ENCODE measurements around the gene OTC. TPM values are rescaled to one million over a fixed set of nuclear protein-coding genes. Genes with fewer than 3 reads are reported as not detected.

The OTC gene
- total RNA-seq, 1 experiment from 2014 or later = not detected

GRCh38 chrX:38368774-38369173 lies 16.4 kb downstream of the OTC start:
- ATAC-seq = no peak
- no peak for DNase-seq (ENCODE audit: low read depth, low spot score)
- no peak for TF ChIP-seq ZBTB33 (IDR thresholded peaks at IDR 0.05; ENCODE audit: extremely low read depth, insufficient replicate concordance, low read length)
- CTCF ChIA-PET = no interaction called here
- Histone ChIP-seq H3K27me3 (ENCODE audit: insufficient read depth, low read length) (no peaks in the 10 kb centered on the region; the same call in 1 of the 2 replicates), H3K27ac (ENCODE audit: low read depth, low read length) (no peak overlapping the region), H3K9me3 (ENCODE audit: control insufficient read depth in 1 of 2, insufficient read depth in 1 of 2, low read depth in 1 of 2, low read length in 2 of 2) (no peaks in the 10 kb centered on the region), H2AFZ (ENCODE audit: low read depth, low read length, poor library complexity, severe bottlenecking) (no peak overlapping the region), H3K4me3 (replicated peaks in 1 of 2; ENCODE audit: low read depth in 1 of 2, low read length in 2 of 2) (no peak overlapping the region), H3K4me1 (ENCODE audit: control insufficient read depth in 1 of 2, insufficient read depth in 2 of 2, low read length in 2 of 2) (no peaks in the 10 kb centered on the region), H3K4me2 (ENCODE audit: low read length) (no peak overlapping the region), H3K9me2 (ENCODE audit: insufficient read depth) (no peaks in the 10 kb centered on the region), H3K36me3 (ENCODE audit: control insufficient read depth in 1 of 2, insufficient read depth in 2 of 2, low read length in 2 of 2) (no peaks in the 10 kb centered on the region), H4K20me1 (ENCODE audit: insufficient read depth) (no peaks in the 10 kb centered on the region), H3K79me2 (ENCODE audit: insufficient read depth, low read length) (no peaks in the 10 kb centered on the region), H3K9ac (ENCODE audit: low read length) (no peak overlapping the region)
- intact Hi-C loops (cut with micrococcal nuclease) = no loop called here
- POLR2A ChIA-PET = no interaction called here
- RAD21 ChIA-PET (ENCODE audit: low non-redundant PET in 1 of 2, low total read pairs in 2 of 2, uncharacterized antibody in 2 of 2, unreplicated experiment in 2 of 2) = no interaction called here
- BruUV-seq (replicated peaks) = no TSS peak

- ChIA-PET RAD21 (ENCODE audit: low non-redundant PET in 1 of 2, low total read pairs in 2 of 2, uncharacterized antibody in 2 of 2, unreplicated experiment in 2 of 2) (no interaction called here), CTCF (no interaction called here), POLR2A (no interaction called here)
- ATAC-seq (no peak), DNase-seq (ENCODE audit: low read depth, low spot score) (no peak)
- Histone ChIP-seq H3K9me3 (ENCODE audit: control insufficient read depth in 1 of 2, insufficient read depth in 1 of 2, low read depth in 1 of 2, low read length in 2 of 2) (no peaks in the 10 kb centered on the region), H3K27ac (ENCODE audit: low read depth, low read length) (no peak overlapping the region), H2AFZ (ENCODE audit: low read depth, low read length, poor library complexity, severe bottlenecking) (no peak overlapping the region), H3K9me2 (ENCODE audit: insufficient read depth) (no peaks in the 10 kb centered on the region), H3K36me3 (ENCODE audit: control insufficient read depth in 1 of 2, insufficient read depth in 2 of 2, low read length in 2 of 2) (no peaks in the 10 kb centered on the region), H3K79me2 (ENCODE audit: insufficient read depth, low read length) (no peaks in the 10 kb centered on the region), H3K9ac (ENCODE audit: low read length) (no peak overlapping the region), H3K4me2 (ENCODE audit: low read length) (no peak overlapping the region), H3K4me1 (ENCODE audit: control insufficient read depth in 1 of 2, insufficient read depth in 2 of 2, low read length in 2 of 2) (no peaks in the 10 kb centered on the region), H3K4me3 (replicated peaks in 1 of 2; ENCODE audit: low read depth in 1 of 2, low read length in 2 of 2) (no peak overlapping the region), H3K27me3 (ENCODE audit: insufficient read depth, low read length) (no peaks in the 10 kb centered on the region; the same call in 1 of the 2 replicates), H4K20me1 (ENCODE audit: insufficient read depth) (no peaks in the 10 kb centered on the region)
- BruUV-seq (replicated peaks) = no TSS peak
- intact Hi-C loops (cut with micrococcal nuclease) = no loop called here
- TF ChIP-seq SIN3A (IDR thresholded peaks at IDR 0.05; ENCODE audit: low read depth) = no peak
- TF ChIP-seq EZH2 (IDR thresholded peaks at IDR 0.05) = no peak
- no peak for TF ChIP-seq ZBTB33 (IDR thresholded peaks at IDR 0.05; ENCODE audit: extremely low read depth, insufficient replicate concordance, low read length)
- no peak for TF ChIP-seq SRF (IDR thresholded peaks at IDR 0.05; ENCODE audit: low read depth)
- TF ChIP-seq ZFX (IDR thresholded peaks at IDR 0.05) = no peak
- TF ChIP-seq JUND (IDR thresholded peaks at IDR 0.05) = no peak
- TF ChIP-seq SP1 (IDR thresholded peaks at IDR 0.05; ENCODE audit: low read depth) = no peak
- TF ChIP-seq REST (IDR thresholded peaks at IDR 0.05; ENCODE audit: low read depth) = no peak
- no peak for TF ChIP-seq EGR1 (IDR thresholded peaks at IDR 0.05; ENCODE audit: low read depth)
- no peak for TF ChIP-seq CBX3 (IDR thresholded peaks at IDR 0.05; ENCODE audit: low read depth)
- TF ChIP-seq MAX (IDR thresholded peaks at IDR 0.05) = no peak
- TF ChIP-seq YY1 (IDR thresholded peaks at IDR 0.05; ENCODE audit: extremely low read depth, insufficient replicate concordance, low read depth, low read length) = no peak
- no peak for TF ChIP-seq EZH2phosphoT487 (IDR thresholded peaks at IDR 0.05; ENCODE audit: borderline replicate concordance)
- no peak for TF ChIP-seq RAD21 (IDR thresholded peaks at IDR 0.05; ENCODE audit: low read depth)
Measured at GRCh38 chrX:38371641-38372040, 19.2 kb downstream of the OTC start.

All from HCT116 (cell line).